Ovary (tissue), 9 donors: Measurements from ENCODE around the gene SERPINB6. TPM values are rescaled to one million over a fixed set of nuclear protein-coding genes. Genes with fewer than 3 reads are reported as not detected.
"Not testable (repeated sequence)": the region's sequence is repeated elsewhere in the genome, so short reads cannot be mapped to it uniquely, and the experiment has no call there.

Experiments
- DNase-seq, 5 donors: peaks; one replicate each; pipeline ENCODE4 v3.0.0-alpha.2; 2019 to 2020
- H3K27ac ChIP-seq, 2 donors: fragments of 200-600 bp; one replicate each; pipeline versions ENCODE4 v1.5.1 to v1.8.0; 2019 to 2022
- H3K27me3 ChIP-seq: fragments of 200-600 bp; one replicate; pipeline ENCODE4 v1.8.0; 2022
- H3K36me3 ChIP-seq: fragments of 200-600 bp; sonication (generic); one replicate; pipeline ENCODE4 v1.5.1; 2019
- H3K4me1 ChIP-seq: one replicate; pipeline ENCODE4 v1.8.1; 2013; ENCODE audit warnings: mild to moderate bottlenecking, moderate library complexity; ENCODE audit not compliant: insufficient read depth
- H3K4me3 ChIP-seq: fragments of 200-600 bp; sonication (generic); one replicate; pipeline ENCODE4 v1.5.1; 2017
- H3K9me3 ChIP-seq, 2 donors: fragments of 200-600 bp in 1 of 2; sonication (generic) in 1 of 2; one replicate each; pipeline versions ENCODE4 v1.5.1 to v1.8.1; 2013 to 2019; ENCODE audit warnings: mild to moderate bottlenecking in 1 of 2, moderate library complexity in 1 of 2
- CTCF ChIP-seq, 3 donors: fragments of 450-650 bp in 2 of 3; fragments of 200-600 bp in 1 of 3; IDR thresholded peaks; one replicate each; pipeline versions ENCODE4 v1.5.1 to v1.8.0; 2016 to 2022; ENCODE audit warnings: antibody characterized with exemption in 3 of 3, mild to moderate bottlenecking in 1 of 3
- EP300 ChIP-seq: sonication (generic); formaldehyde crosslinking; IDR thresholded peaks from one replicate; pipeline ENCODE4 v1.6.1; 2017; ENCODE audit warnings: antibody characterized with exemption
- POLR2A ChIP-seq: fragments of 450-650 bp; IDR thresholded peaks from one replicate; pipeline ENCODE4 v1.6.1; 2017; ENCODE audit warnings: antibody characterized with exemption, mild to moderate bottlenecking, moderate library complexity
- WGBS, 3 donors: extraction: QIAGEN DNeasy Blood & Tissue Kit in 1 of 3; methylation state at CpG; one replicate each; pipeline versions ENCODE4 v1.1.5 to v1.1.7; 2013 to 2017; 5-methylcytosine and 5-hydroxymethylcytosine counted together
- intact Hi-C, 4 donors: fragments of 100-400 bp; cut with DNase I; formaldehyde crosslinking; loops; one replicate each; pipeline versions ENCODE4 v1.11.0 to v1.15.1; 2022 to 2023
- polyA plus RNA-seq, 2 donors: library from polyadenylated mRNA; stranded (reverse); fragments of 200-250 nt in 1 of 2; fragments of 350-450 nt in 1 of 2; fragmentation: Illumina TruSeq in 1 of 2; extraction: RNeasy Lipid Tissue Mini Kit (QIAGEN cat#74804) in 1 of 2; gene quantifications; one replicate each; pipeline ENCODE4 v1.2.3, GENCODE V29; 2013 to 2014
- total RNA-seq, 7 donors: library from RNA; depleted of rRNA in 2 of 7; stranded (reverse); fragments of >200 nt in 2 of 7; fragmentation: NEBNext Ultra II Directional in 3 of 7; extraction: Animal tissue kit (Norgen Biotek cat#: 25700) in 3 of 7; gene quantifications; one replicate each; pipeline versions ENCODE4 v1.1.0 to v1.2.4, GENCODE V29; 2016 to 2023
- donor health status: DM: no; HTN: no; CAD: no; lungs with moderate emphysema.
- donor health status: DM: no; HTN: no; CAD: no.
- donor health status: Bipolar disorder and iron deficiency.
- donor health status: DM: yes; HTN: yes; CAD: no.
- donor health status: DM: no; HTN: no; CAD: no.
- donor health status: DM: yes; HTN: yes; CAD: no.

The SERPINB6 gene
- total and polyA plus RNA-seq, 9 donors = 98.1 to 252 (median 156) TPM

GRCh38 chr6:3006476-3006875 lies 35.1 kb upstream of the SERPINB6 start:
- Histone ChIP-seq H3K9me3 (no peaks in the 10 kb centered on the region), H3K36me3 (no peaks in the 10 kb centered on the region), H3K27me3 (no peaks in the 10 kb centered on the region), H3K4me3 (no peak overlapping the region), H3K27ac (no peak overlapping the region), H3K4me1 (no peaks in the 10 kb centered on the region)
- WGBS, 3 donors = 72 to 79% (median 75%) methylated on average over 5 of the region's 5 CpGs
- no peak for TF ChIP-seq POLR2A
- TF ChIP-seq CTCF (IDR thresholded peaks at IDR 0.05) = no peak
- no peak for TF ChIP-seq EP300
- DNase-seq = no peak
- intact Hi-C loops = no loop called here

GRCh38 chr6:3005874-3006273 lies 34.5 kb upstream of the SERPINB6 start:
- Histone ChIP-seq H3K9me3 (no peaks in the 10 kb centered on the region), H3K27ac (no peak overlapping the region), H3K27me3 (no peaks in the 10 kb centered on the region), H3K4me3 (no peak overlapping the region), H3K4me1 (no peaks in the 10 kb centered on the region), H3K36me3 (no peaks in the 10 kb centered on the region)
- WGBS, 3 donors = 94 to 96% (median 94%) methylated on average over 9 of the region's 9 CpGs
- TF ChIP-seq CTCF (IDR thresholded peaks at IDR 0.05) = no peak
- no peak for TF ChIP-seq EP300
- TF ChIP-seq POLR2A = no peak
- no peak for DNase-seq
- intact Hi-C loops = no loop called here

GRCh38 chr6:3005077-3005476 lies 33.7 kb upstream of the SERPINB6 start:
- H3K27me3 ChIP-seq = no peaks in the 10 kb centered on the region
- peaks cover 2% of the 10 kb centered on the region for H3K4me1 ChIP-seq
- H3K9me3 ChIP-seq = no peaks in the 10 kb centered on the region
- intact Hi-C loops = no loop called here
- TF ChIP-seq EP300 (no peak), CTCF (IDR thresholded peaks at IDR 0.05) (no peak), POLR2A (no peak)
- no peak for DNase-seq
- H3K27ac ChIP-seq = no peak overlapping the region
- H3K36me3 ChIP-seq = no peaks in the 10 kb centered on the region
- H3K4me3 ChIP-seq = no peak overlapping the region
- WGBS, 3 donors = 94 to 95% (median 95%) methylated on average over 9 of the region's 9 CpGs

GRCh38 chr6:3003226-3003625 lies 31.9 kb upstream of the SERPINB6 start:
- DNase-seq, H3K4me3 ChIP-seq, H3K9me3 ChIP-seq, H3K27me3 ChIP-seq, H3K36me3 ChIP-seq, H3K4me1 ChIP-seq, H3K27ac ChIP-seq: not testable (repeated sequence)
- intact Hi-C loops = loop anchor here in 1 of 4 donors (5.0 kb wide), 1 partner anchor 44 kb away; no protein-coding TSS in a partner anchor
- WGBS, 3 donors = 47 to 75% (median 64%) methylated on average over 3 to 4 of the region's 5 CpGs

GRCh38 chr6:3001773-3002293 lies 30.5 kb upstream of the SERPINB6 start:
- Histone ChIP-seq H3K9me3 (no peaks in the 10 kb centered on the region), H3K4me3 (no peak overlapping the region), H3K36me3 (no peaks in the 10 kb centered on the region), H3K27me3 (no peaks in the 10 kb centered on the region), H3K4me1 (peaks cover 2% of the 10 kb centered on the region), H3K27ac (no peak overlapping the region)
- TF ChIP-seq CTCF (IDR thresholded peaks at IDR 0.05) = no peak
- no peak for TF ChIP-seq EP300
- no peak for TF ChIP-seq POLR2A
- intact Hi-C loops = loop anchor here in 1 of 4 donors (5.0 kb wide), 1 partner anchor 45 kb away; no protein-coding TSS in a partner anchor
- DNase-seq = no peak
- 73 to 84% (median 81%) methylated on average over 2 of the region's 2 CpGs for WGBS, 3 donors
